Renal pelvis (tissue), 4 donors: ENCODE measurements around the gene CASZ1. TPM values are rescaled to one million over a fixed set of nuclear protein-coding genes. Genes with fewer than 3 reads are reported as not detected.
A peak's percentile ranks its signal among the peaks of the same experiment; 100 is the strongest.

Source experiments
- DNase-seq: peaks from one replicate; pipeline ENCODE4 v3.0.0-alpha.2; 2013
- polyA plus RNA-seq, 3 donors: library from polyadenylated mRNA; unstranded; fragments of 120-200 nt; gene quantifications; one replicate each; pipeline ENCODE4 v1.2.1, GENCODE V29; 2013; ENCODE audit not compliant: insufficient read length in 3 of 3

The CASZ1 gene
- polyA plus RNA-seq, 3 donors = 19.6 to 24.5 (median 23.9) TPM

GRCh38 chr1:10691075-10691739 lies 105.2 kb downstream of the CASZ1 start:
- DNase-seq = no peak

- no peak for DNase-seq
Observed at GRCh38 chr1:10690484-10690883, 106.0 kb downstream of the CASZ1 start.

GRCh38 chr1:10688409-10688786 lies 108.0 kb downstream of the CASZ1 start:
- no peak for DNase-seq

GRCh38 chr1:10687782-10688408 lies 108.6 kb downstream of the CASZ1 start:
- no peak for DNase-seq

GRCh38 chr1:10687251-10687651 lies 109.2 kb downstream of the CASZ1 start:
- no peak for DNase-seq

- peak; percentile 85 for DNase-seq
Observed at GRCh38 chr1:10686404-10687040, 109.9 kb downstream of the CASZ1 start.

- no peak for DNase-seq
Observed at GRCh38 chr1:10685808-10686403, 110.5 kb downstream of the CASZ1 start.

- no peak for DNase-seq
Observed at GRCh38 chr1:10685196-10685807, 111.1 kb downstream of the CASZ1 start.

- DNase-seq = no peak
Observed at GRCh38 chr1:10684221-10684620, 112.2 kb downstream of the CASZ1 start.

GRCh38 chr1:10682449-10683309 lies 113.8 kb downstream of the CASZ1 start:
- DNase-seq = no peak

- DNase-seq = no peak
Observed at GRCh38 chr1:10682108-10682445, 114.4 kb downstream of the CASZ1 start.

- DNase-seq = no peak
Observed at GRCh38 chr1:10681296-10682107, 114.9 kb downstream of the CASZ1 start.

GRCh38 chr1:10680487-10680886 lies 116.0 kb downstream of the CASZ1 start:
- DNase-seq = no peak

- DNase-seq = peak; percentile 88
Observed at GRCh38 chr1:10679496-10680220, 116.8 kb downstream of the CASZ1 start.

- no peak for DNase-seq
Observed at GRCh38 chr1:10678852-10679251, 117.6 kb downstream of the CASZ1 start.

GRCh38 chr1:10678402-10678801 lies 118.0 kb downstream of the CASZ1 start:
- DNase-seq = no peak

GRCh38 chr1:10677491-10678391 lies 118.7 kb downstream of the CASZ1 start:
- DNase-seq = no peak

GRCh38 chr1:10676963-10677362 lies 119.5 kb downstream of the CASZ1 start:
- DNase-seq = no peak

GRCh38 chr1:10675813-10676212 lies 120.6 kb downstream of the CASZ1 start:
- no peak for DNase-seq
